ENCODE results near the gene P2RY14.

DNA sequence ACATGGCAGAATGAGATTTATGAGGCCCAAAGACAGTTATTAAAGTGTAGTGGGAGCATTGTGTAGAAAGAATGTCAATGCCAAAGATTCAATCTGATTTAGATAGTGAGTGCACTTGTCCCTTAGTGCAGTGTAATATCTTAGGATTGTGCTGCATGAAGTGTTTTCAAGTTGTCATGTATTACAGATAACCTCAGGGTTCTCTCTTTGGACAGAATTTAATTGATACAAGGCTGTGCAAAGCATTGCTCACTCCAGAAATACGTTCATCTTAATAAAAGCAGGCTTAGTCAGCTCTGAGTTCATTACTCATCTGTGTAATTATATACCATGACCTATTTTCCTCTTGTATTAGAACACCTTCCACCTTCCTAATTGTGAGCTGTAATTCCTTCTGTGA lies 59.3 kb downstream of the P2RY14 start:
- TF ChIP-seq, protein P1, sequence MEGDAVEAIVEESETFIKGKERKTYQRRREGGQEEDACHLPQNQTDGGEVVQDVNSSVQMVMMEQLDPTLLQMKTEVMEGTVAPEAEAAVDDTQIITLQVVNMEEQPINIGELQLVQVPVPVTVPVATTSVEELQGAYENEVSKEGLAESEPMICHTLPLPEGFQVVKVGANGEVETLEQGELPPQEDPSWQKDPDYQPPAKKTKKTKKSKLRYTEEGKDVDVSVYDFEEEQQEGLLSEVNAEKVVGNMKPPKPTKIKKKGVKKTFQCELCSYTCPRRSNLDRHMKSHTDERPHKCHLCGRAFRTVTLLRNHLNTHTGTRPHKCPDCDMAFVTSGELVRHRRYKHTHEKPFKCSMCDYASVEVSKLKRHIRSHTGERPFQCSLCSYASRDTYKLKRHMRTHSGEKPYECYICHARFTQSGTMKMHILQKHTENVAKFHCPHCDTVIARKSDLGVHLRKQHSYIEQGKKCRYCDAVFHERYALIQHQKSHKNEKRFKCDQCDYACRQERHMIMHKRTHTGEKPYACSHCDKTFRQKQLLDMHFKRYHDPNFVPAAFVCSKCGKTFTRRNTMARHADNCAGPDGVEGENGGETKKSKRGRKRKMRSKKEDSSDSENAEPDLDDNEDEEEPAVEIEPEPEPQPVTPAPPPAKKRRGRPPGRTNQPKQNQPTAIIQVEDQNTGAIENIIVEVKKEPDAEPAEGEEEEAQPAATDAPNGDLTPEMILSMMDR (IDR thresholded peaks at IDR 0.05), result no peak
- TF ChIP-seq POLR2A (IDR thresholded peaks at IDR 0.05), result no peak
